Motor neuron (in vitro differentiated cells): ENCODE measurements around the gene VWA5B1. TPM values are rescaled to one million over a fixed set of nuclear protein-coding genes. Genes with fewer than 3 reads are reported as not detected.
"Not testable (repeated sequence)": the region's sequence is repeated elsewhere in the genome, so short reads cannot be mapped to it uniquely, and the experiment has no call there.

ENCODE experiments used
- ATAC-seq, 8 experiments: fragments of 200-7000 bp; cut with Tn5 transposase; replicated peaks in 6 of 8; 2 replicates each; pipeline ENCODE4 v1.8.0; 2021; ENCODE audit warnings: mild to moderate bottlenecking in 8 of 8, moderate library complexity in 8 of 8
- H3K27ac ChIP-seq, 2 donors: fragments of 250-450 bp; sonication (Bioruptor Pico); 2 replicates each; pipeline ENCODE4 v1.9.0; 2021; ENCODE audit warnings: antibody characterized with exemption in 2 of 2, mild to moderate bottlenecking in 2 of 2, moderate library complexity in 1 of 2
- H3K4me1 ChIP-seq, 2 donors: fragments of 250-450 bp; sonication (Bioruptor Pico); replicated peaks in 1 of 2; 2 replicates each; pipeline ENCODE4 v1.6.1; 2021; ENCODE audit warnings: antibody characterized with exemption in 2 of 2, mild to moderate bottlenecking in 2 of 2, moderate library complexity in 1 of 2
- H3K4me3 ChIP-seq, 5 donors: fragments of 250-450 bp; sonication (Bioruptor Pico); 2 replicates each; pipeline ENCODE4 v1.9.0; 2021; ENCODE audit warnings: antibody characterized with exemption in 5 of 5, mild to moderate bottlenecking in 5 of 5, moderate library complexity in 4 of 5
- WGBS, 10 experiments: fragments of 450-650 bp; shearing (Covaris generic); methylation state at CpG; one replicate each; pipeline ENCODE4 v1.0.0; 2022; 5-methylcytosine and 5-hydroxymethylcytosine counted together
- in situ Hi-C, 9 experiments: fragments of 400-800 bp; cut with MboI; loops; one replicate each; pipeline ENCODE4 v1.15.0; 2021; ENCODE audit warnings: low sequenced_read_pairs in 9 of 9, low pct_unique_long_range_greater_than_20kb in 2 of 9; ENCODE audit not compliant: unreplicated experiment in 9 of 9
- total RNA-seq, 8 experiments: library from RNA; unstranded; fragments of 300-600 nt; gene quantifications; 2 replicates each; pipeline versions ENCODE4 v1.2.3 to v1.2.4, GENCODE V29; 2022

Gene VWA5B1
- total RNA-seq, 8 experiments from 2014 or later: 0.21 to 1.3 (median 0.63) TPM; not detected in 2

DNA sequence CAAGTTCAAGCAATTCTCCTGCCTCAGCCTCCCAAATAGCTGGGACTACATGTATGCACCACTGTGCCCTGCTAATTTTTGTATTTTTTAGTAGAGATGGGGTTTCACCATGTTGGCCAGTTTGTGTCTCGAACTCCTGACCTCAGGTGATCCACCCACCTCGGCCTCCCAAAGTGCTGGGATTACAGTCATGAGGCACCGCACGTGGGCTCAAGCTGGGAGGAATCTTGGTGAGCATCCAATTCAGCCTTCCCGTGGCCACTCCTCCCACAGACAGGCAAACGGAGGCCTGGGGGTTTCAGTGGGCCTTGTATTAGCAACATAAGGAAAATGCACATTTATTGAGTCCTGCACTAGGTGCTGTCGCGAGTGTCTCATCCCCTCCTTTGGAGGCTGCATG, 24.5 kb upstream of the VWA5B1 start:
- 37 to 86% (median 70%) methylated on average over 2 to 8 of the region's 8 CpGs; no CpG with 5 or more reads in 4 of the 10 experiments for WGBS, 10 experiments
- Histone ChIP-seq H3K27ac (no peak overlapping the region), H3K4me3 (no peak overlapping the region), H3K4me1 (peaks cover 3 to 7% of the 10 kb centered on the region in 2 donors)
- in situ Hi-C loops: no loop called here
- ATAC-seq: no peak

DNA sequence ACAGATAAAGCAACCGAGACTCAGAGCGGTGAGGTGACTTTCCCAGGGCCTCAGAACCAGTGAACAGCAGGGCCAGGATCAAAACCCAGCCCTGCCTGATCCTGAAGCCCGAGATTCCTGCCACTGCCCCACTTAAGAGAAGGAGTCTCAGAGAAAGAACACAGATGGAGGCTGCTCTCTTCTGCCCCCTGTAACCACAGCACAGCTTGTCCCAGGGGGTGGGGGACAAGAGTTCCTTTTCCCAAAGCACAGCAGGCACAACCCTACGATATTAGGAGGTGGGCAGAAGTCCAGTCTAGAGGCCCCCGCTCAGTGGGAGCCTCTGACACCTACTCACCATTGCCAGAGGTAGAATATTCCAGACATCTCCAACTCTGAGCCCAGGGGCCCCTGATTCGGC, 24.0 kb upstream of the VWA5B1 start:
- no peak overlapping the region for H3K4me3 ChIP-seq
- in situ Hi-C loops: no loop called here
- peaks cover 5 to 11% of the 10 kb centered on the region in 2 donors for H3K4me1 ChIP-seq
- no peak overlapping the region for H3K27ac ChIP-seq
- ATAC-seq: no peak
- 17 to 88% (median 76%) methylated on average over 1 to 6 of the region's 6 CpGs; no CpG with 5 or more reads in 2 of the 10 experiments for WGBS, 10 experiments

DNA sequence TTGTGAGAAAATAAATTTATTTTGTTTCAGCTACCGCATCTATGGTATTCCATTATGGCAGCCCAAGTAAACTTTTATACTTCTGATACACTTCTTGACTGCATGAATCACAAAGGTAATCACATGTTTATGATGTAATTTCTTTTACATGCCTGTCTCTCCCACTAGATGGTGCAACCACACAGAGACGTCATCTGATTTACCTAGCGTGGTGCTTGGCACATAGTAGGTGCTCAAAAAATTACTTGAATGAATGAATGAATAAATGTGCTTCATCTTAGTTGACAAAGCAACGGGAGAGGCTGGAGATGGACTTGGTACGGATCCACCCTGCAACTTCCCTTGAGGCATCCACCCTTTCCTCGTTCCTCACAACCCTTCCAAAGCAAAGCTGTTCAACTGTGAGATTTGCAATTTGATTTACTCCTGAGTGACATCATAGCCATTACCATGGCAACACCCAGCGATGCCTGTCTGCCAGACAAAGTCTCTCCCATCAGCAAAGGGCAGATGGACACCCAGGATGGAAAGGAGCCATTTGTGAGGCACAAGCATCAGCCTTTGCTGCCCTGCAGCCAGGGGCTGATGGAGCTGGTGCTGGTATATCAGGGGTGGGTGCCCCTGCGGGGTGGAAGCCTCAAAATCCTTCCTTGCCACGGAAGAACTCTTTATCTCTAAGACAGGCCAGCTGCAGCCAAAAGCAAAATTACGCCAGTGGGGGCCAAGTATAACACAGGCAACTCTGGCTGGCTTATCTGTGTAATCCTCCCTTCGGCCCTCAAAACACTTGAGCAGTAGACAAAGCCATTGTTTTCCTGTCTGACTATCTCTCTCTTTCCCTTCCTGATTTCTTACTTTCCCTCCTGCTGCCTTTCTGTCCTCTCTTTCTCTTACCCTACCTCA, 18.9 kb upstream of the VWA5B1 start:
- whole genome bisulfite sequencing, 10 experiments: 0 to 86% (median 59%) methylated on average over 1 to 11 of the region's 11 CpGs; no CpG with 5 or more reads in 2 of the 10 experiments
- no peak overlapping the region for H3K4me3 ChIP-seq
- peak in 7 of 8 experiments; percentile 82 to 98 (median 93) for ATAC-seq
- H3K4me1 ChIP-seq: peaks cover 28 to 33% of the 10 kb centered on the region in 2 donors
- in situ Hi-C loops: no loop called here
- H3K27ac ChIP-seq: peak overlapping the region; percentile 53 to 64

DNA sequence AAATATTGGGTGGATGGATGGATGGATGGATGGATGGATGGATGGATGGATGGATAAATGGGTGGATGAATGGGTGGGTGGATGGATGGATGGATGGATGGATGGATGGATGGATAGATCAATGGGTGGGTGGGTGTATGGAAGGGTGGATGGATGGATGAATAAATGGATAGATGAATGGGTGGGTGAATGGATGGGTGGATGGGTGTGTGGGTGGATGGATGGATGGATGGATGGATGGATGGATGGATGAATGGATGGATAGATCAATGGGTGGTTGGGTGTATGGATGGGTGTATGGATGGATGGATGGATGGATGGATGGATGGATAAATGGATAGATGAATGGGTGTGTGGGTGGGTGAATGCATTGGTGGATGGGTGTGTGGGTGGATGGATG, 17.0 kb upstream of the VWA5B1 start:
- H3K27ac ChIP-seq, H3K4me3 ChIP-seq, in situ Hi-C loops, ATAC-seq: not testable (repeated sequence)
- H3K4me1 ChIP-seq: peaks cover 41 to 50% of the 10 kb centered on the region in 2 donors

DNA sequence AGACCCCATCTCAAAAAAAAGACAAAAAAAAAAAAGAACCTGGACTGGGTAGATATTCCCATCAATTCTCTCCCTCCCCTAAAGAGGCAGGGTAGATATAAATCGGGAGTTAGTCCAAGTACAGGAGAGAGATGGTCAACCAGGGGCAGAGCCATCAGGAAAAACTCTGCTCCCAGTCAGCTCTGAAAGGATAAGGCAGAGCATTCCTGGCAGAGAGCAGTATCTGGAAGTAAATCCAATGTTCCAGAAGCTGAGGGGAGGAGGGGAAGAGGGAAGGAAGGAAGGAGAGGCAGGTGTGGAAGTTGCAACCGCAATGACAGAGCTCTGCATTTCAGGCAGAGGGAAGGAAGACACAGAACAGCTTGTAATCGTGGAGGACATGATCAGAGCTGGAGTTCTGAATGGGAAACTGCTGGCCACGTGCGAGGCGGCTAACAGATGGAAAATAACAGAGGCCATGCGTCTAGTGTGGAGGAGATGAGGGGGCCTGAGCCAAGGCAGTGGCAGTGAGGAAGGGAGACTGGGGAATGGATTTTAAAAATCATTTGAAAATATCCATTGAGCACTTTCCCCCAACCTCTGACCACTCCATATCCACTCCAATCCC, 15.3 kb upstream of the VWA5B1 start:
- in situ Hi-C loops: no loop called here
- WGBS, 10 experiments: 33 to 100% (median 60%) methylated on average over 1 to 6 of the region's 7 CpGs; no CpG with 5 or more reads in 3 of the 10 experiments
- no peak for ATAC-seq
- Histone ChIP-seq H3K4me1 (peaks cover 46 to 61% of the 10 kb centered on the region in 2 donors), H3K27ac (no peak overlapping the region), H3K4me3 (no peak overlapping the region)

DNA sequence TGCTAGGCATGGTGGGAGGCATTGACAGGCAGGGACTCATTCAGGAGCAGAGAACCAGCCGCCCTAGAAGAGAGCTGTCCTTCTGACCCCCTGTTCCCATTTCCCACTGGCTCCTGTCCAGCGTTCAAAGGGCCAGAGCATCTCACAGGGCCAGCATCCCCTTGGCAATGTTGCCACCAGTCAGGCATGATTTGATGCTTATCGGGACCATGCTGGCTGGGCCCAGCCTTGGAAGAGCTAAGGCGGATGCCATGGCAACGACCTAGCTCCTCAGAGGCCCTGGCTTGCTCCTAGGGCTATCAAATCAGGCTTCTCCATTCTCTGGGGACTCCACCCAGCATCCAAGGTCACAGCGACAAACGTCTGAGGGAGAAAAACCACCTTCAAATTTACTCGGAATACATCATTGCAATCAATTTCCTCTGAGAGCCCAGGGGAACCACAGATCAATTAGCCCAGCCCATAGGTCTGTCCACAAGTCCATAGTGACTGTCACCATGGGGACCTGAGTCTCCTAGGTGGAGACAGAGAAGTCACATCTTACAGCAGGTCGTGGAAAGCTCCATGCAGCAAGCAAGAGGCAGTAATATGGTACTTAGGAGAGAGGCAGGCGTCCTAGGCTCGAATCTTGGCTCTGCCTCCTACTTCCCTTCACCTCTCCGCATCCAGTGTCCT, 14.1 kb upstream of the VWA5B1 start:
- 20 to 100% (median 64%) methylated on average over 1 to 9 of the region's 12 CpGs; no CpG with 5 or more reads in 2 of the 10 experiments for WGBS, 10 experiments
- H3K27ac ChIP-seq: peak overlapping the region; percentile 39 to 68
- H3K4me3 ChIP-seq: no peak overlapping the region
- peaks cover 45 to 71% of the 10 kb centered on the region in 2 donors for H3K4me1 ChIP-seq
- peak in 5 of 8 experiments; percentile 60 to 83 (median 81) for ATAC-seq
- in situ Hi-C loops: no loop called here

DNA sequence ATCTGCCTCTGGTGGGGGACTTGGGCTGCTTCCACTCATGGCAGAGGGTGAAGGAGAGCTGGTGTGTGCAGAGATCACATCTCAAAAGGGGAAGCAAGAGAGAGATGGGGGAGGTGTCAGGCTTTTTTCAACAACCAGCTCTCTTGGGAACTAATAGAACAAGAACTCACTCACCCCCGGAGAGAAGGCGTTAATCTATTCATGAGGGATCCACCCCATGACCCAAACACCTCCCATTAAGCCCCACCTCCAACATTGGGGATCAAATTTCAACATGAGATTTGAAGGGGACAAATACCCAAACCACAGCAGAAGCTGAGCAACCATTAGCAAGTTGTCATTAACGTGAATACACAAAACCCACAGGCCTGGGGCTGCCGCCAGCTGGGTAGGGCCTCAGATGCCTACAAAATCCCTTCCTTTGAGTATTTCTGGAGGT, 12.0 kb upstream of the VWA5B1 start:
- in situ Hi-C loops: no loop called here
- Histone ChIP-seq H3K4me3 (no peak overlapping the region), H3K27ac (no peak overlapping the region), H3K4me1 (peaks cover 57 to 74% of the 10 kb centered on the region in 2 donors)
- WGBS, 10 experiments: 0 to 53% (median 36%) methylated on average over 1 to 4 of the region's 4 CpGs; no CpG with 5 or more reads in 3 of the 10 experiments
- ATAC-seq: peak in 2 of 8 experiments; percentile 16 to 20

DNA sequence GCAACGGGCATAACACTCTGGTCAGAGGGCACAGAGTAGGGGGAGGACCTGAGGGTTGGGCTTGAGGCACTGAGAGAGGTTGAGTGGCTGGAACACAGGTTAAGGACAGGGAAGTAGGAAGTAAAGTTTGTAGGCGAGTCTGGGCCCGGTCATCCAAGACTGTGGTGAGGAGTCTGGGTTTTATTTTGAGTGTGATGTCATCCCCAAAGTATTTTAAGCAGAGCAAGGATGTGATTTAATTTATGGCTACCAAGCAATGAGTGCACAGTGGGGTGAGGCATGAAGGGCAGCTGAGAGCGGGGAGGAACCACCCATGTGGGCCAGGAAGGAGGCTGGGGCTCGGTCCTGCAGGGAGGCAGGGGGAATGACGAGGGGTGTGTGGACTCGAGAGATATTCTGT, 11.2 kb upstream of the VWA5B1 start:
- in situ Hi-C loops: no loop called here
- 0 to 94% (median 47%) methylated on average over 1 to 5 of the region's 7 CpGs; no CpG with 5 or more reads in 2 of the 10 experiments for WGBS, 10 experiments
- Histone ChIP-seq H3K4me3 (no peak overlapping the region), H3K4me1 (peaks cover 59 to 75% of the 10 kb centered on the region in 2 donors), H3K27ac (no peak overlapping the region)
- peak in 2 of 8 experiments; percentile 26 to 31 for ATAC-seq

DNA sequence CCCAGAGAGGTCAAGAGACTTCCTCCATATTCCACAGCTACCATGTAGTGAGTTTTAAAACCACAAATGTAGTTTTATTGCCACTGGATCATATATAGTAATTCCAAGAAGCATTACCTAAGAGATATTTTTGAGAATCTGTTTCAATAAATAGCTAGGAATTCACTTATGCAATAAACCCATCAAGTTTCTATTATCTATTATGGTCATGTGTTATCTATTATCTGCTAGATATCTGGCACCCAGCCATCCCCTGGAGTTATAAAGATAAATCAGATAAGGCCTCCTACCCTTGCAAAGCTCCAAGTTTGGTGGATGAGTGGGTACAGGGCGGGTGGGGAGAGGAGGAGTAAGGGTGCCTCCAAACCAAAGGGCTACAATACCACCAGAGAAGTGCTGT, 10.3 kb upstream of the VWA5B1 start:
- no peak overlapping the region for H3K27ac ChIP-seq
- in situ Hi-C loops: no loop called here
- no peak for ATAC-seq

DNA sequence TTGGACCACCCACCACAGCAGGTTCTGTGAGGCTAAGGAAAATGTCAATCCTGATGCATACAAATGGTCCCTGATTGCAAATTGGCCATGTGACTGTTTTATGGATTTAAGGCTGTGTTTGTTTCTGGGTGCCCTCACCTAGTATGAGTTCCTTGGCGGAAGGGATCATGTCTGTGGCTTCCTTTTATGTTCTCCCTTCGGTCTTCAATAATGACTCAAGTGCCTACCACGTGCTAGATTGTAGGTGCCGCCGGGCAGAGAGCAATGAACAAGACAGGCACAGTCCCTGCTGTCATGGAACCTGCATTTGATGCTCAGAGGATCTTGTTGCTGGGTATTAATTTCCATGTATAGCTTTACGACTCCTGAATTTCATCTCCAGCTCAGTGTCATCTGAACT, 9.8 kb upstream of the VWA5B1 start:
- H3K4me1 ChIP-seq: peaks cover 59 to 71% of the 10 kb centered on the region in 2 donors
- in situ Hi-C loops: no loop called here
- H3K27ac ChIP-seq: no peak overlapping the region
- no peak for ATAC-seq
- no peak overlapping the region for H3K4me3 ChIP-seq
- WGBS, 10 experiments: 40 to 100% (median 94%) methylated on average over 1 to 6 of the region's 6 CpGs; no CpG with 5 or more reads in 2 of the 10 experiments

More for the DNA sequence above, 10.3 kb upstream of the VWA5B1 start:
- peaks cover 59 to 74% of the 10 kb centered on the region in 2 donors for H3K4me1 ChIP-seq
- no peak overlapping the region for H3K4me3 ChIP-seq
- WGBS, 10 experiments: 86 to 100% (median 100%) methylated on average over 1 of the region's 1 CpG; no CpG with 5 or more reads in 7 of the 10 experiments

DNA sequence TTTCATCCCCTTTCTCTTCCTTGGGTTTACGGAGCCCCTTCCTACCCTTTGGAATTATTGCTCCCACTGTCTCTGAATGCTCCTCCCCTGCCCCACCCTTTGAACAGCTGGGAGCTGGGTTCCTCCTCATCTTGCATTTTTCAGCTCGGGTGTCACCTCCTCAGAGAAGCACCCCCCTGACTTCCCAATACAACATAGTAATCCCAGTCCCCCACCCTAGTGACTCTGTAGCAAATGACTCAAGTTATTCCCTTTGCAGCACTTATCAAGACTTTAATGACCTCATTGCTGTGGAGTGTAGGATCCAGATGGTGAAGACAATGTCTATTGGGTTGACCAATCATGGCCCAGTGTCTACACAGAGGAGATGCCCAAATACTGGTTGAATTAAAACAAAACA, 8.9 kb upstream of the VWA5B1 start:
- in situ Hi-C loops: no loop called here
- H3K4me1 ChIP-seq: peaks cover 50 to 67% of the 10 kb centered on the region in 2 donors
- 17 to 83% (median 44%) methylated on average over 1 to 2 of the region's 2 CpGs; no CpG with 5 or more reads in 5 of the 10 experiments for WGBS, 10 experiments
- no peak overlapping the region for H3K4me3 ChIP-seq
- peak; percentile 28 to 93 (median 50) for ATAC-seq
- H3K27ac ChIP-seq: no peak overlapping the region

DNA sequence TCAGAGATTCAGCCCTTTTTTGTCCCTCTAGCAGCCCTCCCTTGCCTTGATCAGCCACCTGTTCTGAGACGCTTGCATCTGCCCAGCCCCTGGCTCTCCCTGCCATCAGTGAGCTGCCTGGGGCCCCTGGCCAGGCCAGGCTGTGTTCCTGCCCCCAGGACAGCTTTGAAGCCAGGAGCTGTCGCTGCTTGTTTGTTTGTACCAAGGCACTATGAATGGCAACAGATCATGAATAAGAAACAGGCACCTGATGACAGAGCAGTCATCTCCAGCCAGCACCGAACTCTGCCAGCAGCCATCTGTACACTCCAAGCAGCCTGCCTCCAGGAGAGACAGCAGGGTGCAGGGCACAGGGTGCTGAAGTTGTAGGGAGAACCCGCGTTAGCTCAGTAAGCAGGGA, 8.1 kb upstream of the VWA5B1 start:
- in situ Hi-C loops: no loop called here
- Histone ChIP-seq H3K27ac (peak overlapping the region in 1 of 2 donors; percentile 36), H3K4me3 (no peak overlapping the region), H3K4me1 (peaks cover 42 to 59% of the 10 kb centered on the region in 2 donors)
- 0 to 90% (median 33%) methylated on average over 1 to 5 of the region's 5 CpGs; no CpG with 5 or more reads in 1 of the 10 experiments for WGBS, 10 experiments
- ATAC-seq: peak in 5 of 8 experiments; percentile 72 to 78 (median 75)
